GM21423 (cell line): Measurements from ENCODE around the gene PCSK6.

Experiments
- ATAC-seq: cut with Tn5 transposase; IDR thresholded peaks from one replicate; pipeline ENCODE4 v1.9.1; 2021; ENCODE audit warnings: mild to moderate bottlenecking, moderate library complexity; ENCODE audit not compliant: unreplicated experiment

Gene PCSK6

GRCh38 chr15:101448336-101448735 is 41.2 kb downstream of the PCSK6 start:
- no peak for ATAC-seq

- no peak for ATAC-seq
These were observed 41.9 kb downstream of the PCSK6 start for GRCh38 chr15:101447561-101448071.

GRCh38 chr15:101447168-101447533 is 42.4 kb downstream of the PCSK6 start:
- ATAC-seq, result no peak

DNA sequence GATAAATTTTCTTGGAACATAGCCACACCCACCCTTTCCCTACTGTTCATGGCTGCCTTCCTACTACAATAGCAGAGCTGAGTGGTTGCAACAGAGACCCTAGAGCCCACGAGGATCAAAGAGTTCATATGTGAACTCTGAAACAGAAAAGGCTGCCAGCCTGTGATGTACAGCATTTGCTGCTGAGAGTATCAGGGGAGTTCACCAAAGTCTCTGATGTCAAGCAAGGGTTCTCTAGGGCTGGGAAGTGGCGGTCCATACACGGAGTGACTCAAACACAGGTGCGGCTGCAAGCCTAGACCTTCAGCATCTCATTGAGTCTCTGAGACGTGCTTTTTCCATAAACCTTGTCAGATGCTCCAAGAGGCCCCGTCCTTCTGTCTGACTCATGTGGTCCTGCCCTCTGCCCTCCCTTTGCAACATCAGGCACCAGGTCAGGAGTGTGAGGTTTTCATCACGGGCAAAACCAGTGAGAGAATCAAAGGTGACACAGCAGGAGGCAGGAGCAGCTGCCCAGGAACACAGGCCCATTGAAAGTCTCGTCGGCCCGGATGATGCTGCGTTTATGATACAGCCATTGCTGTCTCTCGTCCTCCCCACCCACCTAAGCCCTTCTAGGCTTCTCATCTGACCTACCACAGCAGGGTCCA is 42.9 kb downstream of the PCSK6 start:
- no peak for ATAC-seq

DNA sequence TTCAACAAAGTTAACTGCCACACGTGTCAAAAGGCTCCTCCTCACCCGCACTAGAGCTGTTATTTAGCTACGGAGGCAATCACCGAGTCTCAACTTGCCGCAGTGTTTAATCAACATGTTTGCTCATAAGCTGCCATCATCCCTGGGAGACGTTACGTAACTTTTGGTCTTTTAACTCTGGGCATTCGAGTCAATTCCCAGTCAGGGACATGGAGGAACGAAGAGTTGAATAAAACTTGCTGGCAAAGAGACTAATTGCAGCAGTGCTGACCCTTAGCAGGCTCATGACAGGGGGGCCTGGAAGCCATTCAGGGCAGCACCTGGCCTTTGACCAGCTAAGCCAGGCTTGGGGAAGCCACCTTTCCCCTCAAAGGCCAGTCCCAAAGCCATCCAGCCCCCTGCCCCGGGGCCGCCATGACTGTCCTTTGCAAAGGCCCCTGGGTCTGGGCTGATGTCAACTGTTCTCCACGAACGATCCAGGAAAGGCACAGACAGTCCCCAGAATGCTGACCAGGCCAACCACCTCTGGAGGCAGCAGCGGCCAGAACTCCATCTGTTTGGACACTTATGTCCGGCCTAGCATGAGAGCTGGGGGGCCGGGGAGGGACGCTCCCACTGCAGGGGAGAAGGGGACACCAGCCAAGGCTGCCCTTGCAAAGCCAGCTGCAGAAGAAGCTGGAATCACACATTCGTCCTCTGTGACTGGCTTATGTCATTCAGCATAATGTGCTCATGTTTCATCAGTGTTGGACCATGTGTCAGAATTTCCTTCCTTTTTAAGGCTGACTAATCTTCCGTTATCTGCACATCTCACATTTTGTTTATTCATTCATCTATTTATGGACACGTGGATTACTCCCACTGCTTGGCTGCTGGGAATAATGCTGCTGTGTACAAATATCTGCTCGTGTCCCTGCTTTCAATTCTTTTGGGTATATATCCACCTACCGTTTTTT is 43.7 kb downstream of the PCSK6 start:
- ATAC-seq, result no peak

- ATAC-seq, result no peak
These were observed 44.5 kb downstream of the PCSK6 start for GRCh38 chr15:101444807-101445508.

DNA sequence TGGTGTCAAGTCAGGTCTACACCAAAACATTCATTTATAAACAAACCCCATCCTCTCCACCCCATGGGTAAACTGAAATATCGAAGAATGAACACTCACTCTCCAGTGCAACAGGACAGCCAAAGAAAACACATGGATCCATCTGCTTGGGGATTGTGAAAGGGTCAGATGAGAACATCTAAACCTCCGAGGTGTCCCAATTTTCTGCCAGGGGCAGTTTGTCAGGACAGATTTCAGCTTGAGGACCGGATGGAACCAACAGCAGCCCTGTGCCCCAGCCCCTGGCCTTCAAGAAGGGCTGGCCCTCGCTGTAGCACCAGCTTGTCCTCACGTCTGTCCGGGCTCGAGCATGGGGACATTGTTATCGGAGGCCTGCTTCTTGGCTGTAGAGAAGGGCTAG is 45.5 kb downstream of the PCSK6 start:
- ATAC-seq, result no peak

DNA sequence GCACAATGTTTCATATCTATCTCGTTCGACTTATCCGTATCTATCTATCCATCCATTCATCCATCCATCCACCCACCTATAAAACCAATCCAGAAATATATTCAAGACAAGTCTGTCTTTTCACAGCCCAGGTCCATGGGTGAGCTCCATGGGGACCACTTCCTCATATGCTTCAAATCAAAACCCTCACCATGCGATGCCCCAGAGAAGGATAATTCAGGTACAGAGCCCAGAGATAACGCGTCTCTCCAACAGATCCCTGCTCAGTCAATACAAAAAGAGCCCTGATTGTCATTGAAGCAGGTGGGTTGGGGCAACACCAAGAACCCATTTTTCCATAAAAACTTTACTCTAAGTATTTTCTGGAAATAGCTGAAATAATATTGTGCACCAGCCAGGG is 47.2 kb downstream of the PCSK6 start:
- ATAC-seq, result no peak

DNA sequence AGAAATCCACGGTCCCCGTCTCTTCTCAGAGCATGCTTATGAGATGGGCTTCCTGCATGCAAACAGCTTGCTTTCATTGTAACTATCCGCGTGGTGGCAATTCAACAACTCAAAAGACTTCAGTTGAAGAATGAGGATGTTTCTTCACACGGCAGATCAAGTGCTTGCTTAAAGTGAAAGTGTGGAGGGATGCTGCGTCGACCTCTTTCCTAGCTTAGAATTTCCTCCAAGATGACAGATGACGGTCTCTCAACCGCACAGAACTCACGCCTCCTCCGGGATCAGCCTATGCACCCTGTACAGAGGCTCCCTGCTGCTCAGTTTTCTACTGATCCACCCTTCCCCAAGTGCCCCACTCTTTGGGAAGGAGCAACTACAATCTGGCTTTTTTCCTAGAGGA is 47.8 kb downstream of the PCSK6 start:
- no peak for ATAC-seq

DNA sequence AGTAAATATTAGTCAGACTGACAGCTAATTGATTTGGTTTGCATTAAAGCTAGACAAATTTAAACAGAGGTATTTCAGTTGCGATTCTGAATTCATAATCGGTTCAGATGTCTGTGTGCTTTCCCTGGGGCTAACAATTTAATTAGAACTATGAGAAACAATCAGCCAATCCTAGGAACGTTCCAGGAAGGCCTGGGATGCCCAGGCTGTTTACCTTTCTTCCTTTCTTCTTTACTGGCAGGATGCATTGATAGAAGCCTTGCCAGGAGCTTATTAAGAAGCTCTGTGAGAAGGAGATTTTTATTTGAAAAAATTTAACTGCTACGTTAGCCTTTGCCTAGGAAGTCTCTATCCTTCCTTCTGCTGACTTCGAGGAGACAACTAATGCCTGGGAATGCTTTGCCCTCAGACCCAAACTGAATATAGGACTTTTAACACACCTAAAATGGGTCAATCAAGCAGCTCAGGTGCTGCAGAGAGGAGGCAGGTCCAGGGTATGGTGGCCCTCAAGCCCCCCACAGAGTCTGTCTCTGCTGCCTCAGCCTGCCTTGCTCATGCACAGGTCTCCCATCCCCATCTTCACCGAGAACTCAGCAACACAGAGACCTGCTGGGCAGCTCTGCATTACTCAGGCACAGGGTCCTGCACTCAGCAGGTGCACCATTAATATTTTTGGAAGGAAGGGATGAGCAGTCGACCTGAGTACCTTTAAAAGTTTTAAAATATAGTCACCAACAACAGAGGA is 48.5 kb downstream of the PCSK6 start:
- ATAC-seq, result no peak

DNA sequence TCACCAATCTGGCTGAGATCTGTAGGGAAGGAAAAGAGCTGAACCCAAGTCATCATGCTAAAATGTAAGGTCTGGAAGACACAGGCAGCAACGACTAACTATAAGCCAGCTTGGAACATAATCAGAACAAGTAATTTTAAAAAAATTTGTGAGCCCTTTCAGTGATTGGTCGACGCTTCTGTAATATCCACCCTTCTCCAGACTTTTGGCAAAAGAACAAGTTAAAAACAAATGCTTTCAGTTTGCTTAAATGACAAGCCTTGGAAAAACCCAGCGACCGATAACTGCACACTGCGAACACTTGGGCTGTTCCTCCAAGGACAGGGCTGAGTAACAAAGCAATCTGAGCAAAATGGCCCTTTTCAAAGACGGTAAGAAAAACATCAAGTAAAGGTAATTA is 49.6 kb downstream of the PCSK6 start:
- ATAC-seq, result no peak

- ATAC-seq, result no peak
These were observed 50.1 kb downstream of the PCSK6 start for GRCh38 chr15:101439285-101439919.

- no peak for ATAC-seq
These were observed 50.8 kb downstream of the PCSK6 start for GRCh38 chr15:101438482-101439284.

DNA sequence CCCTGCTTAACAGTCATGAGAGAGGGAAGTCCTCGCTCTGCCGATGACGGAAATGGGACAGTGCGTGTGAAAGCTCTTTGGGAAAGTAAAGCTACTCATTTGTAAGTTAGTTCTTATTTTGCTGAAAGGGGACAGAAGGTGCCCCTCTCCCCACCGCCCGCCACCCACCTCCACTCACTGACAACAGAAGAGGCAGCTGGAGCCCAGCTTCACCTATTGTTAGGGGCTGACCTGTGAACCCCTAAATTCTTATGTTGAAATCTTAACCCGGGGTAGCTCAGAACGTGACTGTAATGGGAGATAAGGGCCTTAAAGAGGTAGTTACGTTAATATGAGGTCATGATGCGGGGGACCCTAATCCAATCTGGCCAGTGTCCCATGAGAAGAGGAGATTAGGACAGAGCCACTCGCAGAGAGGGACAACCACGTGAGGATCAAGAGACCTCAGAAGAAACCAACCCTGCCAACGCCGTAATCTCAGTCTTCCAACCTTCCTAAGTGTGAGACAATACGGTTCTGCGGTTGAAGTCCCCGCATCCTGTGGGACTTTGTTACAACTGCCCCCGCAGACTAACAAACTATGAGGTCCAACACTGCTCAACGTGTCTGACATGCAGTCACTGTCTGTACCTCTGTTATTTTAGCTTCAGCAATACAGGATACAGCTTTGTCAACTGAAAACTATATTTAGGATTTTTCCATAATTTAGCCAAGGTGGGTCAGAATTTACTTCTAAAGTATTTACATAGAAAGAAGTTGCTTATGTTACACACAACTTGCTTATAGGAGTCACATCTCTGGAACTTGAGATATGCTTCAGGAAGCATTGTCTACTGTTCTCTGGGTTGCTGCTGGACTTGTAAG is 51.7 kb downstream of the PCSK6 start:
- ATAC-seq, result no peak

GRCh38 chr15:101437209-101437608 is 52.3 kb downstream of the PCSK6 start:
- no peak for ATAC-seq

GRCh38 chr15:101436526-101436925 is 53.0 kb downstream of the PCSK6 start:
- no peak for ATAC-seq

- ATAC-seq, result no peak
These were observed 53.7 kb downstream of the PCSK6 start for GRCh38 chr15:101435761-101436160.
